M059J (cell line): ENCODE results near the gene RIN1. TPM values are rescaled to one million over a fixed set of nuclear protein-coding genes. Genes with fewer than 3 reads are reported as not detected.
A peak's percentile ranks its signal among the peaks of the same experiment; 100 is the strongest.
"Not testable (repeated sequence)": the region's sequence is repeated elsewhere in the genome, so short reads cannot be mapped to it uniquely, and the experiment has no call there.

Source experiments
- DNase-seq: peaks from one replicate; pipeline ENCODE4 v3.0.0-alpha.2; 2012; ENCODE audit warnings: low read depth
- total RNA-seq: library from RNA; depleted of rRNA; stranded (reverse); fragments of >200 nt; shearing (Covaris generic); gene quantifications from 2 replicates; pipeline ENCODE4 v1.2.3, GENCODE V29; 2014

The RIN1 gene
- total RNA-seq, 1 experiment from 2014 or later = 19.6 TPM

- not testable (repeated sequence) for DNase-seq
Observed at GRCh38 chr11:66320289-66320688, 15.9 kb downstream of the RIN1 start.

GRCh38 chr11:66318600-66318970 is 17.6 kb downstream of the RIN1 start:
- DNase-seq = no peak

GRCh38 chr11:66317723-66318599 is 18.3 kb downstream of the RIN1 start:
- DNase-seq = no peak

GRCh38 chr11:66317322-66317722 is 18.9 kb downstream of the RIN1 start:
- no peak for DNase-seq

GRCh38 chr11:66316849-66317251 is 19.4 kb downstream of the RIN1 start, which contains the start of gene CD248:
CD248 (minus strand) TSS chr11:66317044; CDS start chr11:66317027, 17 bp downstream.
- DNase-seq = no peak

GRCh38 chr11:66315921-66316811 is 20.1 kb downstream of the RIN1 start:
- DNase-seq = no peak

GRCh38 chr11:66315498-66315885 is 20.7 kb downstream of the RIN1 start:
- no peak for DNase-seq

- no peak for DNase-seq
Observed at GRCh38 chr11:66314561-66315497, 21.4 kb downstream of the RIN1 start.

- no peak for DNase-seq
Observed at GRCh38 chr11:66314186-66314501, 22.1 kb downstream of the RIN1 start.

- no peak for DNase-seq
Observed at GRCh38 chr11:66313321-66314185, 22.7 kb downstream of the RIN1 start.

GRCh38 chr11:66312549-66313320 is 23.5 kb downstream of the RIN1 start:
- peak; percentile 97 for DNase-seq

- DNase-seq = peak; percentile 93
Observed at GRCh38 chr11:66311965-66312548, 24.2 kb downstream of the RIN1 start.

GRCh38 chr11:66311470-66311964 is 24.7 kb downstream of the RIN1 start:
- DNase-seq = no peak

- not testable (repeated sequence) for DNase-seq
Observed at GRCh38 chr11:66310803-66311440, 25.3 kb downstream of the RIN1 start.

GRCh38 chr11:66310324-66310723 is 25.9 kb downstream of the RIN1 start:
- no peak for DNase-seq

- DNase-seq = no peak
Observed at GRCh38 chr11:66309475-66309874, 26.8 kb downstream of the RIN1 start.

GRCh38 chr11:66302656-66303055 is 33.6 kb downstream of the RIN1 start:
- no peak for DNase-seq

- no peak for DNase-seq
Observed at GRCh38 chr11:66299186-66299585, 37.0 kb downstream of the RIN1 start.

- no peak for DNase-seq
Observed at GRCh38 chr11:66297610-66298009, 38.6 kb downstream of the RIN1 start.
